Sigmoid colon (tissue), 7 donors: Measurements from ENCODE around the gene FAM210A. TPM values are rescaled to one million over a fixed set of nuclear protein-coding genes. Genes with fewer than 3 reads are reported as not detected.

Source experiments
- DNase-seq: peaks from one replicate; pipeline ENCODE4 v3.0.0-alpha.2; 2019
- H3K27ac ChIP-seq, 4 donors: fragments of 200-600 bp; sonication (generic); one replicate each; pipeline ENCODE4 v1.5.1; 2016 to 2019; ENCODE audit warnings: mild to moderate bottlenecking in 1 of 4
- H3K27me3 ChIP-seq, 3 donors: fragments of 200-600 bp; sonication (generic); one replicate each; pipeline ENCODE4 v1.5.1; 2019; ENCODE audit warnings: mild to moderate bottlenecking in 1 of 3
- H3K36me3 ChIP-seq, 4 donors: fragments of 200-600 bp; sonication (generic); one replicate each; pipeline ENCODE4 v1.5.1; 2016 to 2019
- H3K4me1 ChIP-seq, 4 donors: fragments of 200-600 bp; sonication (generic); one replicate each; pipeline ENCODE4 v1.5.1; 2017 to 2019
- H3K4me3 ChIP-seq, 4 donors: fragments of 200-600 bp; sonication (generic); one replicate each; pipeline ENCODE4 v1.5.1; 2017 to 2019; ENCODE audit warnings: mild to moderate bottlenecking in 2 of 4, moderate library complexity in 1 of 4
- H3K9me3 ChIP-seq, 4 donors: fragments of 200-600 bp in 3 of 4; sonication (generic) in 3 of 4; one replicate each; pipeline versions ENCODE4 v1.5.1 to v1.6.1; 2013 to 2019
- EP300 ChIP-seq, 4 donors: sonication (generic); formaldehyde crosslinking; IDR thresholded peaks; one replicate each; pipeline ENCODE4 v1.6.1; 2017; ENCODE audit warnings: antibody characterized with exemption in 4 of 4
- POLR2A ChIP-seq, 2 donors: fragments of 450-650 bp; IDR thresholded peaks; one replicate each; pipeline ENCODE4 v1.6.1; 2016; ENCODE audit warnings: antibody characterized with exemption in 2 of 2, mild to moderate bottlenecking in 2 of 2, moderate library complexity in 2 of 2
- POLR2AphosphoS5 ChIP-seq, 4 donors: sonication (generic); formaldehyde crosslinking; IDR thresholded peaks; one replicate each; pipeline ENCODE4 v1.6.1; 2017; ENCODE audit warnings: antibody characterized with exemption in 4 of 4
- WGBS, 2 donors: extraction: QIAGEN DNeasy Blood & Tissue Kit; methylation state at CpG; one replicate each; pipeline ENCODE4 v1.1.7; 2013; 5-methylcytosine and 5-hydroxymethylcytosine counted together
- intact Hi-C: fragments of 100-400 bp; cut with DNase I; formaldehyde crosslinking; loops from one replicate; pipeline ENCODE4 v1.15.1; 2023
- polyA plus RNA-seq, 3 donors: library from polyadenylated mRNA; stranded (reverse); fragments of 200-250 nt; gene quantifications; one replicate each; pipeline ENCODE4 v1.2.3, GENCODE V29; 2013
- total RNA-seq, 4 donors: library from RNA; depleted of rRNA; stranded (reverse); fragments of >200 nt; gene quantifications; one replicate each; pipeline ENCODE4 v1.1.0, GENCODE V29; 2016
- TF ChIP-seq, protein P1 (sequence below), 4 experiments: fragments of 450-650 bp in 3 of 4; fragments of 200-600 bp in 1 of 4; IDR thresholded peaks; one replicate each; pipeline ENCODE4 v1.5.1; 2016 to 2019; ENCODE audit warnings: antibody characterized with exemption in 4 of 4, mild to moderate bottlenecking in 3 of 4, moderate library complexity in 2 of 4
- donor health status: healthy with polysubstance abuse.
- donor health status: Bipolar disorder and iron deficiency.
- donor health status: healthy.

Gene FAM210A
- total and polyA plus RNA-seq, 7 donors = 4.8 to 19.6 (median 11.3) TPM

DNA sequence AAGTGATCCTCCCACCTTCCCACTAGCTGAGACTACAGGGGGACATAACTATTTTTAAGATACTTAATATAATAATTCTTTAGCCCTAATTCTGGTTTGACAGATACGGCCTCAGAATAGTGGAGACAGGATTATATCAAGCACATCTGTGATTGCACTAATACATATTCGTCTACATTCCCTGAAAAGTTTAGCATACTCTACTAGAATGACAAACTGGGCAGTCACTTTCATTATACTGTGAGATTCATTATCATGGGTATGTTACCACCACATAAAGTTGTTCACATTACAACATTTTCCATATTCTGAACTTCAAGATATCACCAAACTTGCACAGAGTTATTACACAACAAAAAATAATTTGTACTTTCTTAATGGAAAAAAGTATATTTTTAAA lies 11.0 kb downstream of the FAM210A start:
- peaks cover 0 to 16% (median 0%) of the 10 kb centered on the region in 4 donors for H3K4me1 ChIP-seq
- H3K4me3 ChIP-seq = no peak overlapping the region

DNA sequence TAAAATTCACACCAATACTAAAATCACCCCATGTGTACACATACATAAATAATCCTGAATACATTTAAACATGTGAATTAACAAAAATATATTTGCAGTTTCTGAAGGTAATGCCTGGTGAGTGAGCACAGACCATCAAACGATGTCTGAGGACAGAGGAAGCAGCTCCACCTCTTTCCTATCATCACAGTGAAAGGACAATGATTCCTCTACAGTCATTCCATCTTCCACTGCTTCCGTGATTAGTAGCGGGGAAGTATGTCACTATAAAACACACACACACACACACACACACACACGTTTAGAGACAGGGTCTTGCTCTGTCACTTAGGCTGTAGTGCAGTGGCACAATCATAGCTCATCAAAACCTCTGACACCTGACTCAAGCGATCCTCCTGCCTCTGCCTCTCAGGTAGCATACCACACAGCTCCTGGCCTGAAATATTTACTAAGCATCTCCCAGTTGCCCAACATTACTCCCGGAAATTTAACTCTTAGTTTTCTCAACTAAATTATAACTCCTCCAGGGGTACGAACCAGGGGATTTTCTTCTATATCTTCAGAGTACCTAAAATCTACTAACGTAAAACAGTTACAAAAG lies 12.8 kb downstream of the FAM210A start:
- peaks cover 0 to 4% (median 0%) of the 10 kb centered on the region in 4 donors for H3K4me1 ChIP-seq

More for the DNA sequence above, 11.0 kb downstream of the FAM210A start:
- 93 to 99% methylated on average over 2 of the region's 2 CpGs for WGBS, 2 donors
- H3K9me3 ChIP-seq = peaks cover 0 to 3% (median 0%) of the 10 kb centered on the region in 4 donors
- no peaks in the 10 kb centered on the region for H3K36me3 ChIP-seq
- H3K27ac ChIP-seq = no peak overlapping the region
- intact Hi-C loops = no loop called here
- no peaks in the 10 kb centered on the region for H3K27me3 ChIP-seq
- TF ChIP-seq POLR2AphosphoS5 (IDR thresholded peaks at IDR 0.05) (no peak), EP300 (IDR thresholded peaks at IDR 0.05) (no peak), POLR2A (IDR thresholded peaks at IDR 0.05) (no peak)
- TF ChIP-seq, protein P1, sequence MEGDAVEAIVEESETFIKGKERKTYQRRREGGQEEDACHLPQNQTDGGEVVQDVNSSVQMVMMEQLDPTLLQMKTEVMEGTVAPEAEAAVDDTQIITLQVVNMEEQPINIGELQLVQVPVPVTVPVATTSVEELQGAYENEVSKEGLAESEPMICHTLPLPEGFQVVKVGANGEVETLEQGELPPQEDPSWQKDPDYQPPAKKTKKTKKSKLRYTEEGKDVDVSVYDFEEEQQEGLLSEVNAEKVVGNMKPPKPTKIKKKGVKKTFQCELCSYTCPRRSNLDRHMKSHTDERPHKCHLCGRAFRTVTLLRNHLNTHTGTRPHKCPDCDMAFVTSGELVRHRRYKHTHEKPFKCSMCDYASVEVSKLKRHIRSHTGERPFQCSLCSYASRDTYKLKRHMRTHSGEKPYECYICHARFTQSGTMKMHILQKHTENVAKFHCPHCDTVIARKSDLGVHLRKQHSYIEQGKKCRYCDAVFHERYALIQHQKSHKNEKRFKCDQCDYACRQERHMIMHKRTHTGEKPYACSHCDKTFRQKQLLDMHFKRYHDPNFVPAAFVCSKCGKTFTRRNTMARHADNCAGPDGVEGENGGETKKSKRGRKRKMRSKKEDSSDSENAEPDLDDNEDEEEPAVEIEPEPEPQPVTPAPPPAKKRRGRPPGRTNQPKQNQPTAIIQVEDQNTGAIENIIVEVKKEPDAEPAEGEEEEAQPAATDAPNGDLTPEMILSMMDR (IDR thresholded peaks at IDR 0.05) = no peak
- no peak for DNase-seq

DNA sequence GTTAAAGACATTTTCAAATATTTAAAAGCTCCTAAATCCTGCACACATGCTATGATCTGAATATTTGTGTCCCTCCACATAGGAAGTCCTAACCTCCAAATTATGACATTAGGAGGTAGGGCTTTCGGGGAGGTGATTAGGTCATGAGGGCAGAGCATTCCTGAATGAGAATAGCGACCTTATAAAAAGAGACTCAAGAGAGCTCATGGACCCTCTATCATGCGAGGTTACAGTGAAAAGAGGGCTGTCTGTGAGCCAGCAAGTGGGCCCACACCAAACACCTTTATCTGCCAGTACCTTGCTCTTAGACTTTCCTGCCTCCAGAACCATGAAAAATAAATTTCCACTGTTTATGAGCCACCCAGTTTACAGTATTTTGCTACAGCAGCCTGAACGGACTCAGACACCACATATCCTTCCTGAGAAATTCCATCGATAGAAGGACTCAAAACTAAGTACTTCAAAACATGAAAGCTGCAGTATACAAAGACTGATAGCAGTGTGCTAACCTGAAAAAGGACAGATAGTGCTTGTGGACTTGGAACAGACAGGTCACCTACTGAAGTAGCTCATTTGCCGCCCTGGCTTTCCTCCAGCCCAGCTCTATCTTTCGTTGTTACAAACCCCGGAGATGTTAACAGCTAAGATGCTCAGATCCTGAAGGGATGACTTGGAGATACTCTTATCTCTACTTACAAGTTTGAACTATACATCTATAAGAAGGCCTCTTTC lies 13.8 kb downstream of the FAM210A start:
- no peak for DNase-seq
- TF ChIP-seq EP300 (IDR thresholded peaks at IDR 0.05) (no peak), POLR2A (IDR thresholded peaks at IDR 0.05) (no peak)
- TF ChIP-seq, protein P1 (IDR thresholded peaks at IDR 0.05) = no peak
- peaks cover 0 to 4% (median 0%) of the 10 kb centered on the region in 4 donors for H3K4me1 ChIP-seq
- H3K27me3 ChIP-seq = no peaks in the 10 kb centered on the region
- intact Hi-C loops = no loop called here
- H3K36me3 ChIP-seq = no peaks in the 10 kb centered on the region
- no peak overlapping the region for H3K4me3 ChIP-seq
- no peaks in the 10 kb centered on the region for H3K9me3 ChIP-seq
- WGBS, 2 donors = 93% methylated on average over 8 of the region's 8 CpGs
- H3K27ac ChIP-seq = no peak overlapping the region

More for the DNA sequence above, 12.8 kb downstream of the FAM210A start:
- Histone ChIP-seq H3K27ac (no peak overlapping the region), H3K36me3 (no peaks in the 10 kb centered on the region), H3K9me3 (peaks cover 0 to 3% (median 0%) of the 10 kb centered on the region in 4 donors), H3K4me3 (no peak overlapping the region), H3K27me3 (no peaks in the 10 kb centered on the region)
- intact Hi-C loops = no loop called here
- WGBS, 2 donors = 69 to 78% methylated on average over 8 of the region's 8 CpGs
- no peak for DNase-seq
- TF ChIP-seq EP300 (IDR thresholded peaks at IDR 0.05) (no peak), POLR2AphosphoS5 (IDR thresholded peaks at IDR 0.05) (no peak), POLR2A (IDR thresholded peaks at IDR 0.05) (no peak)
- TF ChIP-seq, protein P1 (IDR thresholded peaks at IDR 0.05) = no peak

DNA sequence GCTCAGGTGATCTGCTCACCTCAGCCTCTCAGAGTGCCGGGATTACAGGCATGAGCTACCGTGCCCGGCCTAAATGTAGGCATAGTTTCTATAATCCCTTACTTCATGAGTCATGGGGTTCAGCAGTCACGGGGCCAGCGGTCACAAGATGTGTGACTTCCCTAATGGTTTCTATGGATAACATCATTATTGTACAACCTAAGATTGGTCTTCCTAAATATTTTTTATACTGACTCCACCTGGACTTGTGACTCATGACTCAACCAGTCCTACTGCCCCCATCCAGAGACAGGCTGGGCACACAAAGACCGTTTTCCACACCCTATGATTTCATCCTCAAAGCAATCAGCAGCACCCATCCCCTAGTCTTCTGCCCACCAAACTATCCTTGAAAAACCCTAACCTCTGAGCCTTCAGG lies 15.9 kb downstream of the FAM210A start:
- no peaks in the 10 kb centered on the region for H3K27me3 ChIP-seq
- no peak for TF ChIP-seq EP300 (IDR thresholded peaks at IDR 0.05)
- no peak for TF ChIP-seq POLR2A (IDR thresholded peaks at IDR 0.05)
- no peak for TF ChIP-seq POLR2AphosphoS5 (IDR thresholded peaks at IDR 0.05)
- TF ChIP-seq, protein P1 (IDR thresholded peaks at IDR 0.05) = no peak
- no peaks in the 10 kb centered on the region for H3K9me3 ChIP-seq
- H3K4me1 ChIP-seq = no peaks in the 10 kb centered on the region
- no peak for DNase-seq
- H3K36me3 ChIP-seq = no peaks in the 10 kb centered on the region
- no peak overlapping the region for H3K4me3 ChIP-seq
- intact Hi-C loops = no loop called here
- no peak overlapping the region for H3K27ac ChIP-seq
- WGBS, 2 donors = 83 to 85% methylated on average over 6 of the region's 6 CpGs
